Measurements from ENCODE around the gene IGFLR1.

Gene IGFLR1

GRCh38 chr19:35752746-35753350 lies 10.6 kb upstream of the IGFLR1 start:
- no peak for DNase-seq (ENCODE audit: low read depth, low spot score)
- CTCF ChIA-PET: no interaction called here
- H3K4me3 ChIP-seq (ENCODE audit: low read depth, low read length): no peak overlapping the region
- POLR2A ChIA-PET: no interaction called here
- TF ChIP-seq CTCF (IDR thresholded peaks at IDR 0.05; ENCODE audit: insufficient read depth, low read length, missing control alignments): no peak

- no peak for DNase-seq (ENCODE audit: low read depth, low spot score)
- CTCF ChIA-PET: no interaction called here
- TF ChIP-seq CTCF (IDR thresholded peaks at IDR 0.05; ENCODE audit: insufficient read depth, low read length, missing control alignments): no peak
- no peak overlapping the region for H3K4me3 ChIP-seq (ENCODE audit: low read depth, low read length)
- POLR2A ChIA-PET: no interaction called here
Observed at GRCh38 chr19:35751839-35752745, 9.8 kb upstream of the IGFLR1 start.

GRCh38 chr19:35750167-35750566 lies 7.9 kb upstream of the IGFLR1 start:
- H3K4me3 ChIP-seq (ENCODE audit: low read depth, low read length): no peak overlapping the region
- DNase-seq (ENCODE audit: low read depth, low spot score): no peak
- ChIA-PET POLR2A (no interaction called here), CTCF (interaction anchor here (1.0 kb wide), 1 partner anchor 10 kb away, joined by 3 read pairs; no protein-coding TSS in a partner anchor)
- no peak for TF ChIP-seq CTCF (IDR thresholded peaks at IDR 0.05; ENCODE audit: insufficient read depth, low read length, missing control alignments)

GRCh38 chr19:35748106-35749020 lies 6.1 kb upstream of the IGFLR1 start, which contains the start of gene LIN37:
LIN37 (plus strand) TSS chr19:35748576; CDS start chr19:35748725, 149 bp downstream.
- peak; percentile 98 for DNase-seq (ENCODE audit: low read depth, low spot score)
- TF ChIP-seq CTCF (IDR thresholded peaks at IDR 0.05; ENCODE audit: insufficient read depth, low read length, missing control alignments): no peak
- CTCF ChIA-PET: interaction anchor here (0.8 to 1.6 kb wide), 5 partner anchors 8 to 183 kb away, joined by 3 to 5 read pairs (median 3); no protein-coding TSS in a partner anchor
- POLR2A ChIA-PET: interaction anchor here (0.8 to 1.3 kb wide), 6 partner anchors 8 to 100 kb away, joined by 3 to 14 read pairs (median 4); partner anchors contain the start of genes COX6B1, HSPB6 and PROSER3
- peak within 1 kb of the TSS; percentile 100 for H3K4me3 ChIP-seq (ENCODE audit: low read depth, low read length)

- POLR2A ChIA-PET: no interaction called here
- CTCF ChIA-PET: interaction anchor here (1.5 to 1.6 kb wide), 2 partner anchors 11 to 47 kb away, joined by 3 to 4 read pairs; partner anchors contain the start of gene PROSER3
- TF ChIP-seq CTCF (IDR thresholded peaks at IDR 0.05; ENCODE audit: insufficient read depth, low read length, missing control alignments): no peak
Observed at GRCh38 chr19:35746531-35746930, 4.3 kb upstream of the IGFLR1 start.

More at GRCh38 chr19:35746531-35746930, 4.3 kb upstream of the IGFLR1 start:
- DNase-seq (ENCODE audit: low read depth, low spot score): no peak
- peak overlapping the region; percentile 84 for H3K4me3 ChIP-seq (ENCODE audit: low read depth, low read length)
